Breast epithelium (tissue), 3 donors: ENCODE measurements around the gene TBL1XR1.

Source experiments
- CTCF ChIP-seq, 3 donors: fragments of 450-650 bp; IDR thresholded peaks; one replicate each; pipeline ENCODE4 v1.5.1; 2016 to 2017; ENCODE audit warnings: antibody characterized with exemption in 3 of 3, mild to moderate bottlenecking in 3 of 3, moderate library complexity in 3 of 3
- POLR2AphosphoS5 ChIP-seq, 3 donors: sonication (generic); formaldehyde crosslinking; IDR thresholded peaks; one replicate each; pipeline ENCODE4 v1.6.1; 2017; ENCODE audit warnings: antibody characterized with exemption in 3 of 3

GRCh38 chr3:177124882-177125281 is 72.4 kb downstream of the TBL1XR1 start:
- TF ChIP-seq CTCF (IDR thresholded peaks at IDR 0.05) (no peak), POLR2AphosphoS5 (IDR thresholded peaks at IDR 0.05) (no peak)
